BE2C (cell line): ENCODE results near the gene TBXA2R.
"Not testable (repeated sequence)": the region's sequence is repeated elsewhere in the genome, so short reads cannot be mapped to it uniquely, and the experiment has no call there.

Source experiments
- DNase-seq: peaks from one replicate; pipeline ENCODE4 v3.0.0-alpha.2; 2020
- H3K27me3 ChIP-seq: fragments of 250-450 bp; sonication (Bioruptor Pico); 2 replicates; pipeline ENCODE4 v1.5.1; 2020; ENCODE audit warnings: mild to moderate bottlenecking
- H3K36me3 ChIP-seq: fragments of 250-450 bp; sonication (Bioruptor Pico); 2 replicates; pipeline ENCODE4 v1.5.1; 2020; ENCODE audit warnings: mild to moderate bottlenecking
- H3K4me1 ChIP-seq: fragments of 250-450 bp; sonication (Bioruptor Pico); 2 replicates; pipeline ENCODE4 v1.5.1; 2020
- H3K4me3 ChIP-seq: 2 replicates; pipeline ENCODE4 v1.5.1; 2011; ENCODE audit warnings: low read depth, low read length
- H3K9me3 ChIP-seq: fragments of 250-450 bp; sonication (Bioruptor Pico); 2 replicates; pipeline ENCODE4 v1.5.1; 2020
- CTCF ChIP-seq: IDR thresholded peaks from 2 replicates; pipeline ENCODE4 v1.5.1; 2012; ENCODE audit warnings: mild to moderate bottlenecking, low read depth, low read length

TBXA2R gene

DNA sequence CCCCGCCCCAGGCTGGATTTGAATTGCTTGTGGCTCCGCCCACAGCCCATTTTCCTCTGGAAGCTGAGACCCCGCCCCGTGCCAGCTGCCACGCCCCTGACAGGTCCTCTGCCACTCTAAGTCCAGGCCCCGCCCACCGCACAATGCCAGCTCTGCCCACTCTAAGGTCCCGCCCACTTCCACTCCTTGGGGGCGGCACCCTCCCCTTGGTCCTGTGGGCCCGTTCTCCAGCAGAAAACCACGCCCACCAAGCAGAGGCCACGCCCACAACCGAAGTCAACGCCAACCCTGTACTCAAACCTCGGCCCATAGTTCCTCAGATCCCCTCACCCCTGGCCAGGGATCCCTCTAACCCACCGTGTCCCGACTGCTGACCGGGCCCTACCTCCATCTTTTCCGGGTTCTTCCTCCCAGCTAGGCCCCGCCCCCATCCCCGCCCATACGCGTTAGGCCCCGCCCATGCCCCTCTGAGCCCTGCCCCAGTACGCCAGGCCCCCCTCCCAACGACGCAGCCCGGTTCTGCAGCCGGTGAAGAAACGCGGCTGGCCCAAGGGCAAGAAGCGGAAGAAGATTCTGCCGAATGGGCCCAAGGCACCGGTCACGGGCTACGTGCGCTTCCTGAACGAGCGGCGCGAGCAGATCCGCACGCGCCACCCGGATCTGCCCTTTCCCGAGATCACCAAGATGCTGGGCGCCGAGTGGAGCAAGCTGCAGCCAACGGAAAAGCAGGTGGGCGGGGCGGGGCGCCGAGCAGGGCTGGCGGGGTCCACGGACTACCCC, 32.6 kb downstream of the TBXA2R start:
- TF ChIP-seq CTCF, result no peak
- Histone ChIP-seq H3K4me3 (peak overlapping the region; percentile 79), H3K27me3 (no peaks in the 10 kb centered on the region), H3K36me3 (peaks cover 7% of the 10 kb centered on the region; the same call in 1 of the 2 replicates), H3K4me1 (peaks cover 9% of the 10 kb centered on the region), H3K9me3 (no peaks in the 10 kb centered on the region)
- DNase-seq, result peak; percentile 100

GRCh38 chr19:3573162-3573857, 33.4 kb downstream of the TBXA2R start:
- Histone ChIP-seq H3K4me1 (peaks cover 9% of the 10 kb centered on the region), H3K27me3 (no peaks in the 10 kb centered on the region), H3K9me3 (no peaks in the 10 kb centered on the region), H3K36me3 (peaks cover 7% of the 10 kb centered on the region; the same call in 1 of the 2 replicates), H3K4me3 (peak overlapping the region; percentile 79)
- no peak for TF ChIP-seq CTCF
- peak; percentile 46 for DNase-seq

GRCh38 chr19:3572855-3573161, 33.9 kb downstream of the TBXA2R start, which contains the start of gene HMG20B:
HMG20B (plus strand) TSS chr19:3572944; CDS start chr19:3573310, 366 bp downstream.
- peak within 1 kb of the TSS; percentile 79 for H3K4me3 ChIP-seq
- TF ChIP-seq CTCF, result no peak
- no peak for DNase-seq

DNA sequence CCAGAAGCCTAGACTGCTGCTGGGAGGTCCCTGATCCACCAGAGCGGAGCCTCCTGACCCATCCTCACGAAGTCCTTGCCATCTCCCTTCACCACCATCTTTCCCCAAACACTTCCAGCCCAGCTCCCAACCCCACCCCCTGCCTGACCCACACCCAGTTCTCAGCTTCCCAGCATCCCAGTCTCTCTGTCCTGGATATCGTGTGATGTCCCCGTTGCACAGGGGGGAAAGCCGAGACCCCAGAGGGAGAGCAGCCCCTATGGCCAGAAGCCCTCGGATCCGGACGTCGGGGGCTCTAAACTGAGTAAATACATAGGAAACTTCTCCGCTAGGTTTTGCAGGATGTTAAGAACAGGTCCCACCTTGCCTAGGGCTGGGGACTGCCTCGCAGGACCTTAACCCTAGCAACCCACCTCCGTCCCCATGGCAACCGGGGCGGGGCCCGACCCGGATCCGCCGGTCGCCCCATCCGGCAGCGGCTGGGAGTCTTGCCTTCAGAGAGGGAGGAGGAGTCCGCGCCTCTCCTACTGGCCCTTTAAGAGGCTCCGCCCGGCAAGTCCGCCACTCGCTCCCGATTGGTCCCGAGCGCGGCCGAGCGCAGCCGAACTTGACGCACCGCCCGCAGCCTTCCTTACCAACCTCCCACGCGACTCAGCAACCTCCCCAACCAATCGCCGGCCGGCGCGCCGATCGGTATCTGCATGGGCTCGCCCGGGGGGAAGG, 34.4 kb downstream of the TBXA2R start:
- peak overlapping the region; percentile 62 for H3K4me3 ChIP-seq

More at GRCh38 chr19:3572855-3573161, 33.9 kb downstream of the TBXA2R start, which contains the start of gene HMG20B:
- Histone ChIP-seq H3K36me3 (peaks cover 7% of the 10 kb centered on the region; the same call in 1 of the 2 replicates), H3K27me3 (no peaks in the 10 kb centered on the region), H3K9me3 (no peaks in the 10 kb centered on the region), H3K4me1 (peaks cover 9% of the 10 kb centered on the region)

GRCh38 chr19:3570606-3571011, 36.1 kb downstream of the TBXA2R start:
- H3K27me3 ChIP-seq, result no peaks in the 10 kb centered on the region
- no peaks in the 10 kb centered on the region for H3K9me3 ChIP-seq
- H3K36me3 ChIP-seq, result peaks cover 7% of the 10 kb centered on the region; the same call in 1 of the 2 replicates
- no peak overlapping the region for H3K4me3 ChIP-seq
- no peak for DNase-seq
- no peak for TF ChIP-seq CTCF
- peaks cover 3% of the 10 kb centered on the region; the same call in 1 of the 2 replicates for H3K4me1 ChIP-seq

More for the DNA sequence above, 34.4 kb downstream of the TBXA2R start:
- H3K9me3 ChIP-seq, result no peaks in the 10 kb centered on the region
- DNase-seq, result peak; percentile 100
- TF ChIP-seq CTCF, result no peak
- no peaks in the 10 kb centered on the region for H3K27me3 ChIP-seq
- peaks cover 9% of the 10 kb centered on the region for H3K4me1 ChIP-seq
- H3K36me3 ChIP-seq, result peaks cover 7% of the 10 kb centered on the region; the same call in 1 of the 2 replicates

DNA sequence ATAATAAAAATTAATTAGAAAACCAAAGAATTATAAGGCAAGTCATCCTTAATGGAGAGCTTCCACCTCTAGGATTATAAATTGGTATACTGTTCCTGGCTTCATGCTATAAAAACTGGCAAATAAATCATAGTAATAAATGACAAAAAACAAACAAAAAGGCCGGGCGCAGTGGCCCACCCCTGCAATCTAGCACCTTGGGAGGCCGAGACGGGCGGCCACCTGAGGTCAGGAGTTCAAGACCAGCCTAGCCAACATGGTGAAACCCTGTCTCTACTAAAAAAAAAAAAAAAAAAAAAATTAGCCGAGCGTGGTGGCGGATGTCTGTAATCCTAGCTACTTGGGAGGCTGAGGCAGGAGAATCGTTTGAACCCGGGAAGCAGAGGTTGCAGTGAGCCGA, 36.6 kb downstream of the TBXA2R start:
- not testable (repeated sequence) for H3K36me3 ChIP-seq, H3K27me3 ChIP-seq, H3K4me1 ChIP-seq, DNase-seq, H3K9me3 ChIP-seq, H3K4me3 ChIP-seq
